ENCODE measurements around the gene TAC3. TPM values are rescaled to one million over a fixed set of nuclear protein-coding genes. Genes with fewer than 3 reads are reported as not detected.
"Not testable (repeated sequence)": the region's sequence is repeated elsewhere in the genome, so short reads cannot be mapped to it uniquely, and the experiment has no call there.

TAC3 gene
- total RNA-seq = not detected
- long read RNA-seq = 0 reads

GRCh38 chr12:57016348-57016747 is at the start of gene TAC3:
TSS of gene TAC3 (minus strand) at chr12:57016529. CDS start at chr12:57015797, 732 bp downstream.
- no peak for DNase-seq (ENCODE audit: low spot score)
- intact Hi-C loops (cut with DNase I) = no loop called here

- intact Hi-C loops (cut with DNase I) = loop anchor here (5.0 kb wide), 1 partner anchor 307 kb away; no protein-coding TSS in a partner anchor
- no peak for DNase-seq (ENCODE audit: low spot score)
These were observed 47.8 kb upstream of the TAC3 start for GRCh38 chr12:57063991-57064685.

GRCh38 chr12:57058454-57058853 is 42.1 kb upstream of the TAC3 start:
- intact Hi-C loops (cut with DNase I) = loop anchor here (2.0 kb wide), 1 partner anchor 50 kb away; no protein-coding TSS in a partner anchor
- no peak for DNase-seq (ENCODE audit: low spot score)

- no peak for DNase-seq (ENCODE audit: low spot score)
These were observed 40.9 kb upstream of the TAC3 start for GRCh38 chr12:57057067-57057751.

GRCh38 chr12:57055824-57056223 is 39.5 kb upstream of the TAC3 start:
- no peak for DNase-seq (ENCODE audit: low spot score)
- intact Hi-C loops (cut with DNase I) = no loop called here

More at GRCh38 chr12:57057067-57057751, 40.9 kb upstream of the TAC3 start:
- intact Hi-C loops (cut with DNase I) = no loop called here

- DNase-seq (ENCODE audit: low spot score); intact Hi-C loops (cut with DNase I): not testable (repeated sequence)
These were observed 37.6 kb upstream of the TAC3 start for GRCh38 chr12:57053901-57054300.

GRCh38 chr12:57053146-57053545 is 36.8 kb upstream of the TAC3 start:
- DNase-seq (ENCODE audit: low spot score); intact Hi-C loops (cut with DNase I): not testable (repeated sequence)

- DNase-seq (ENCODE audit: low spot score) = no peak
- intact Hi-C loops (cut with DNase I) = no loop called here
These were observed 34.7 kb upstream of the TAC3 start for GRCh38 chr12:57051011-57051410.

GRCh38 chr12:57049890-57050289 is 33.6 kb upstream of the TAC3 start, which contains the start of gene MYO1A:
TSS of gene MYO1A (minus strand) at chr12:57050129. CDS start at chr12:57048323, 1,806 bp downstream.
- intact Hi-C loops (cut with DNase I) = no loop called here
- DNase-seq (ENCODE audit: low spot score) = no peak

- intact Hi-C loops (cut with DNase I) = no loop called here
- no peak for DNase-seq (ENCODE audit: low spot score)
These were observed 32.8 kb upstream of the TAC3 start for GRCh38 chr12:57049119-57049446.

- intact Hi-C loops (cut with DNase I) = no loop called here
- no peak for DNase-seq (ENCODE audit: low spot score)
These were observed 32.2 kb upstream of the TAC3 start for GRCh38 chr12:57048423-57049118.

- DNase-seq (ENCODE audit: low spot score) = no peak
- intact Hi-C loops (cut with DNase I) = no loop called here
These were observed 31.7 kb upstream of the TAC3 start for GRCh38 chr12:57047981-57048380.

- intact Hi-C loops (cut with DNase I) = no loop called here
- DNase-seq (ENCODE audit: low spot score) = no peak
These were observed 30.9 kb upstream of the TAC3 start for GRCh38 chr12:57046947-57047890.

GRCh38 chr12:57046086-57046791 is 29.9 kb upstream of the TAC3 start:
- intact Hi-C loops (cut with DNase I) = no loop called here
- DNase-seq (ENCODE audit: low spot score) = no peak

- intact Hi-C loops (cut with DNase I) = no loop called here
These were observed 28.6 kb upstream of the TAC3 start for GRCh38 chr12:57044889-57045288.

GRCh38 chr12:57044468-57044867 is 28.1 kb upstream of the TAC3 start:
- intact Hi-C loops (cut with DNase I) = no loop called here

More at GRCh38 chr12:57044889-57045288, 28.6 kb upstream of the TAC3 start:
- no peak for DNase-seq (ENCODE audit: low spot score)

GRCh38 chr12:57042695-57043094 is 26.4 kb upstream of the TAC3 start:
- intact Hi-C loops (cut with DNase I) = no loop called here
- no peak for DNase-seq (ENCODE audit: low spot score)

More at GRCh38 chr12:57044468-57044867, 28.1 kb upstream of the TAC3 start:
- no peak for DNase-seq (ENCODE audit: low spot score)

GRCh38 chr12:57040750-57041149 is 24.4 kb upstream of the TAC3 start:
- no peak for DNase-seq (ENCODE audit: low spot score)
- intact Hi-C loops (cut with DNase I) = no loop called here

- intact Hi-C loops (cut with DNase I) = no loop called here
- no peak for DNase-seq (ENCODE audit: low spot score)
These were observed 23.9 kb upstream of the TAC3 start for GRCh38 chr12:57040211-57040610.

Data from cardiac septum (tissue), 1 donor.